K562 (cell line): Measurements from ENCODE around the gene SULT2B1. TPM values are rescaled to one million over a fixed set of nuclear protein-coding genes. Genes with fewer than 3 reads are reported as not detected.

Experiments
- BRF1 ChIP-seq: IDR thresholded peaks from 3 replicates; pipeline ENCODE4 v1.6.1; 2011; ENCODE audit warnings: borderline replicate concordance, mild to moderate bottlenecking; ENCODE audit not compliant: insufficient read length; ENCODE audit errors: extremely low read depth
- CSDE1 ChIP-seq, 2 experiments: fragments of 450-650 bp; IDR thresholded peaks; 2 replicates each; pipeline ENCODE4 v1.6.1; 2016; ENCODE audit warnings: mild to moderate bottlenecking in 1 of 2
- E2F4 ChIP-seq: sonication (generic); formaldehyde crosslinking; IDR thresholded peaks from 2 replicates; pipeline ENCODE4 v1.8.0; 2022; ENCODE audit warnings: mild to moderate bottlenecking, low read depth, missing genetic modification reagents
- GABPA ChIP-seq: fragments of 200-800 bp; sonication (Bioruptor generic); conservative IDR thresholded peaks from 2 replicates; pipeline ENCODE4 v1.6.1; 2016; ENCODE audit warnings: low read depth, missing genetic modification characterization, missing compliant biosample characterization
- GABPB2 ChIP-seq: fragments of 250-450 bp; sonication (Bioruptor Pico); conservative IDR thresholded peaks from 2 replicates; pipeline ENCODE4 v1.5.1; 2021; ENCODE audit warnings: mild to moderate bottlenecking
- MNT ChIP-seq, 2 experiments: fragments of 450-650 bp; conservative IDR thresholded peaks; 2 replicates each; pipeline ENCODE4 v1.6.1; 2017; ENCODE audit warnings: mild to moderate bottlenecking in 2 of 2, moderate library complexity in 2 of 2
- POLR2B ChIP-seq: fragments of 450-650 bp; IDR thresholded peaks from 2 replicates; pipeline ENCODE4 v1.6.1; 2018; ENCODE audit warnings: low read depth; ENCODE audit not compliant: partially characterized antibody
- TOE1 ChIP-seq, 2 experiments: fragments of 450-650 bp in 1 of 2; sonication (generic) in 1 of 2; formaldehyde crosslinking in 1 of 2; IDR thresholded peaks; 2 replicates each; pipeline versions ENCODE4 v1.7.1 to v1.8.0; 2016 to 2022; ENCODE audit warnings: borderline replicate concordance in 2 of 2, mild to moderate bottlenecking in 2 of 2, antibody characterized with exemption in 1 of 2, inconsistent platforms in 1 of 2, low read depth in 1 of 2, missing genetic modification reagents in 1 of 2, moderate library complexity in 1 of 2
- ZNF133 ChIP-seq: fragments of 250-450 bp; sonication (Bioruptor Pico); IDR thresholded peaks from 2 replicates; pipeline ENCODE4 v1.4.0; 2020; ENCODE audit warnings: mild to moderate bottlenecking
- polyA plus RNA-seq, 8 experiments: library from polyadenylated mRNA; depleted of rRNA in 4 of 8; stranded (reverse) in 5 of 8; unstranded in 3 of 8; fragments of >200 nt; fragmentation: Nextera tagmentation in 2 of 8; fragmentation: Illumina TruSeq in 1 of 8; extraction: Ambion mirVana in 2 of 8; extraction: Trizol in 1 of 8; gene quantifications; 2 replicates each; pipeline versions ENCODE4 v1.2.1 to v1.2.3, GENCODE V29; 2011 to 2014; ENCODE audit warnings: inconsistent platforms in 1 of 8, missing spikeins in 1 of 8
- total RNA-seq, 7 experiments: library from RNA; depleted of rRNA in 6 of 7; stranded (reverse); fragments of >200 nt in 6 of 7; fragmentation: Illumina TruSeq in 2 of 7; extraction: Trizol in 2 of 7; gene quantifications; 2 replicates each; pipeline versions ENCODE4 v1.2.1 to v1.2.3, GENCODE V29; 2011 to 2021; ENCODE audit warnings: low replicate concordance in 1 of 7
- TF ChIP-seq, protein P1 (sequence below): sonication (generic); formaldehyde crosslinking; IDR thresholded peaks from 2 replicates; pipeline ENCODE4 v1.8.1; 2023; ENCODE audit warnings: mild to moderate bottlenecking, missing genetic modification reagents
- TF ChIP-seq, protein P2 (sequence below): fragments of 450-650 bp; IDR thresholded peaks from 2 replicates; pipeline ENCODE4 v1.6.1; 2018; ENCODE audit not compliant: partially characterized antibody
- TF ChIP-seq, protein P3 (sequence below): sonication (generic); formaldehyde crosslinking; IDR thresholded peaks from 2 replicates; pipeline ENCODE4 v1.8.0; 2022; ENCODE audit warnings: mild to moderate bottlenecking, missing genetic modification reagents

Gene SULT2B1
- total and polyA plus RNA-seq, 9 of the 15 experiments (the other 6 are each of a cell fraction or from before 2014, with no cell fraction given): 0.09 to 0.62 (median 0.22) TPM; not detected in 2

DNA sequence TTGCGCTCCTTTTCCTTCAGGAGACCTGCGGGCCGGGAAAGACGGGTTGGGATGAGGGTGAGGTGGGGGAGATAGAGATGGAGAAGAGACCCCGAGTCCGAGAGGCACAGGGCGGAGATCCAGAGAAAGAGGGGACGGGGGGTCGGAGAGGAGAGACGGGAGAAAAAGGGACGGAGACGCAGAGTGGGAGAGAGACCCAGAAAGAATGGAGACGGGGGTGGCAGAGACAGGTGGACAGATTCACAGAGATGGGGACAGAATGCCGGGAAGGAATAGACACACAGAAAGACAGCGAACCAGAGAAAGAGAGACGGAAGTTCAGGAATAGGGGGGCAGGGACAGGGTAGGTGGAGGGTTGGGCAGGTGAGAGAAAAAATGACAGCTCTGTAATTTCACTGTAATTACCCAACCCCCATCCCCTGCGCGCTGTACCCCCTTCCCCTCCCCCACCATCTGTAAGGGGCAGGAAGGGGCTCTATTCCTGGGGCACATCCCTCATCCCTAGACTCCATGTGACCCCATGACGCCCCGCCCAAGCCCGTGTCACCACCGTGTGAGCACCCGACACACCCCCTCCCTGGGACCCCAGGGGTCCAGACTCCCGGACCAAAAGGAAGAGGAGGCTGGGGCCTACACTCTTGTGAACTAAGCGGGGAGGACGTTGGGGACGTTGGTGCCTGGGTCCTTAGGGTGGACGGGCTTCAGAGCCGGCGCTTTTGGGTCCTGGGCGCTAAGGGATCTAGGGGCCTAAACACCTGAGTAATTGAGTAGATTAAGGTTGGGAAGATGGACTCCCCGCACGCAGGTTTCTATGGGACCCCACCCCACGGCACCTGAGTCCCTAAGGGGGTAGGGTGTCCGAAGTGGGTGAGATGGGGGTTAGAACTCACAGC, 84.2 kb downstream of the SULT2B1 start (continued):
- TF ChIP-seq E2F4 (CRISPR knock-in tag): no peak
- TF ChIP-seq BRF1: no peak
- TF ChIP-seq, protein P1, sequence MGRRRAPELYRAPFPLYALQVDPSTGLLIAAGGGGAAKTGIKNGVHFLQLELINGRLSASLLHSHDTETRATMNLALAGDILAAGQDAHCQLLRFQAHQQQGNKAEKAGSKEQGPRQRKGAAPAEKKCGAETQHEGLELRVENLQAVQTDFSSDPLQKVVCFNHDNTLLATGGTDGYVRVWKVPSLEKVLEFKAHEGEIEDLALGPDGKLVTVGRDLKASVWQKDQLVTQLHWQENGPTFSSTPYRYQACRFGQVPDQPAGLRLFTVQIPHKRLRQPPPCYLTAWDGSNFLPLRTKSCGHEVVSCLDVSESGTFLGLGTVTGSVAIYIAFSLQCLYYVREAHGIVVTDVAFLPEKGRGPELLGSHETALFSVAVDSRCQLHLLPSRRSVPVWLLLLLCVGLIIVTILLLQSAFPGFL: no peak
- TF ChIP-seq, protein P2, sequence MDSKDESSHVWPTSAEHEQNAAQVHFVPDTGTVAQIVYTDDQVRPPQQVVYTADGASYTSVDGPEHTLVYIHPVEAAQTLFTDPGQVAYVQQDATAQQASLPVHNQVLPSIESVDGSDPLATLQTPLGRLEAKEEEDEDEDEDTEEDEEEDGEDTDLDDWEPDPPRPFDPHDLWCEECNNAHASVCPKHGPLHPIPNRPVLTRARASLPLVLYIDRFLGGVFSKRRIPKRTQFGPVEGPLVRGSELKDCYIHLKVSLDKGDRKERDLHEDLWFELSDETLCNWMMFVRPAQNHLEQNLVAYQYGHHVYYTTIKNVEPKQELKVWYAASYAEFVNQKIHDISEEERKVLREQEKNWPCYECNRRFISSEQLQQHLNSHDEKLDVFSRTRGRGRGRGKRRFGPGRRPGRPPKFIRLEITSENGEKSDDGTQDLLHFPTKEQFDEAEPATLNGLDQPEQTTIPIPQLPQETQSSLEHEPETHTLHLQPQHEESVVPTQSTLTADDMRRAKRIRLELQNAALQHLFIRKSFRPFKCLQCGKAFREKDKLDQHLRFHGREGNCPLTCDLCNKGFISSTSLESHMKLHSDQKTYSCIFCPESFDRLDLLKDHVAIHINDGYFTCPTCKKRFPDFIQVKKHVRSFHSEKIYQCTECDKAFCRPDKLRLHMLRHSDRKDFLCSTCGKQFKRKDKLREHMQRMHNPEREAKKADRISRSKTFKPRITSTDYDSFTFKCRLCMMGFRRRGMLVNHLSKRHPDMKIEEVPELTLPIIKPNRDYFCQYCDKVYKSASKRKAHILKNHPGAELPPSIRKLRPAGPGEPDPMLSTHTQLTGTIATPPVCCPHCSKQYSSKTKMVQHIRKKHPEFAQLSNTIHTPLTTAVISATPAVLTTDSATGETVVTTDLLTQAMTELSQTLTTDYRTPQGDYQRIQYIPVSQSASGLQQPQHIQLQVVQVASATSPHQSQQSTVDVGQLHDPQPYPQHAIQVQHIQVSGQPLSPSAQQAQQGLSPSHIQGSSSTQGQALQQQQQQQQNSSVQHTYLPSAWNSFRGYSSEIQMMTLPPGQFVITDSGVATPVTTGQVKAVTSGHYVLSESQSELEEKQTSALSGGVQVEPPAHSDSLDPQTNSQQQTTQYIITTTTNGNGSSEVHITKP: peak; percentile 24
- no peak for TF ChIP-seq MNT (conservative IDR thresholded peaks at IDR 0.05)
- TF ChIP-seq GABPA (tag): no peak
- TF ChIP-seq, protein P3, sequence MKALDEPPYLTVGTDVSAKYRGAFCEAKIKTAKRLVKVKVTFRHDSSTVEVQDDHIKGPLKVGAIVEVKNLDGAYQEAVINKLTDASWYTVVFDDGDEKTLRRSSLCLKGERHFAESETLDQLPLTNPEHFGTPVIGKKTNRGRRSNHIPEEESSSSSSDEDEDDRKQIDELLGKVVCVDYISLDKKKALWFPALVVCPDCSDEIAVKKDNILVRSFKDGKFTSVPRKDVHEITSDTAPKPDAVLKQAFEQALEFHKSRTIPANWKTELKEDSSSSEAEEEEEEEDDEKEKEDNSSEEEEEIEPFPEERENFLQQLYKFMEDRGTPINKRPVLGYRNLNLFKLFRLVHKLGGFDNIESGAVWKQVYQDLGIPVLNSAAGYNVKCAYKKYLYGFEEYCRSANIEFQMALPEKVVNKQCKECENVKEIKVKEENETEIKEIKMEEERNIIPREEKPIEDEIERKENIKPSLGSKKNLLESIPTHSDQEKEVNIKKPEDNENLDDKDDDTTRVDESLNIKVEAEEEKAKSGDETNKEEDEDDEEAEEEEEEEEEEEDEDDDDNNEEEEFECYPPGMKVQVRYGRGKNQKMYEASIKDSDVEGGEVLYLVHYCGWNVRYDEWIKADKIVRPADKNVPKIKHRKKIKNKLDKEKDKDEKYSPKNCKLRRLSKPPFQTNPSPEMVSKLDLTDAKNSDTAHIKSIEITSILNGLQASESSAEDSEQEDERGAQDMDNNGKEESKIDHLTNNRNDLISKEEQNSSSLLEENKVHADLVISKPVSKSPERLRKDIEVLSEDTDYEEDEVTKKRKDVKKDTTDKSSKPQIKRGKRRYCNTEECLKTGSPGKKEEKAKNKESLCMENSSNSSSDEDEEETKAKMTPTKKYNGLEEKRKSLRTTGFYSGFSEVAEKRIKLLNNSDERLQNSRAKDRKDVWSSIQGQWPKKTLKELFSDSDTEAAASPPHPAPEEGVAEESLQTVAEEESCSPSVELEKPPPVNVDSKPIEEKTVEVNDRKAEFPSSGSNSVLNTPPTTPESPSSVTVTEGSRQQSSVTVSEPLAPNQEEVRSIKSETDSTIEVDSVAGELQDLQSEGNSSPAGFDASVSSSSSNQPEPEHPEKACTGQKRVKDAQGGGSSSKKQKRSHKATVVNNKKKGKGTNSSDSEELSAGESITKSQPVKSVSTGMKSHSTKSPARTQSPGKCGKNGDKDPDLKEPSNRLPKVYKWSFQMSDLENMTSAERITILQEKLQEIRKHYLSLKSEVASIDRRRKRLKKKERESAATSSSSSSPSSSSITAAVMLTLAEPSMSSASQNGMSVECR (CRISPR knock-in tag): no peak
- peak; percentile 33; the same call in 1 of the 2 replicates for TF ChIP-seq TOE1 (IDR thresholded peaks at IDR 0.05; ENCODE audit: borderline replicate concordance)
- no peak for TF ChIP-seq TOE1 (CRISPR knock-in tag; IDR thresholded peaks at IDR 0.05; ENCODE audit: borderline replicate concordance, low read depth)
- TF ChIP-seq ZNF133: no peak
- no peak for TF ChIP-seq CSDE1 (IDR thresholded peaks at IDR 0.05)
- TF ChIP-seq POLR2B: peak; percentile 21
- TF ChIP-seq GABPB2 (CRISPR knock-in tag): no peak
